ENCODE measurements around the gene PRSS57. TPM values are rescaled to one million over a fixed set of nuclear protein-coding genes. Genes with fewer than 3 reads are reported as not detected.
A peak's percentile ranks its signal among the peaks of the same experiment; 100 is the strongest.

PRSS57 gene
- total RNA-seq, 1 donor from 2014 or later, result not detected

GRCh38 chr19:739998-740715, 44.9 kb upstream of the PRSS57 start:
- no peaks in the 10 kb centered on the region for H3K9me3 Mint-ChIP-seq (ENCODE audit: unreplicated experiment)
- no peak overlapping the region for H3K4me3 Mint-ChIP-seq (ENCODE audit: unreplicated experiment)
- peaks cover 4% of the 10 kb centered on the region for H3K4me1 Mint-ChIP-seq (ENCODE audit: unreplicated experiment)
- TF ChIP-seq CTCF (IDR thresholded peaks at IDR 0.05), result no peak
- H3K36me3 Mint-ChIP-seq (ENCODE audit: unreplicated experiment), result peaks cover 22% of the 10 kb centered on the region
- H3K27me3 Mint-ChIP-seq (ENCODE audit: unreplicated experiment), result no peaks in the 10 kb centered on the region
- DNase-seq (ENCODE audit: extremely low spot score, unreplicated experiment), result no peak
- no peak overlapping the region for H3K27ac Mint-ChIP-seq (ENCODE audit: unreplicated experiment)

- Mint-ChIP-seq H3K27me3 (ENCODE audit: unreplicated experiment) (no peaks in the 10 kb centered on the region), H3K36me3 (ENCODE audit: unreplicated experiment) (peaks cover 28% of the 10 kb centered on the region), H3K4me3 (ENCODE audit: unreplicated experiment) (no peak overlapping the region), H3K4me1 (ENCODE audit: unreplicated experiment) (peaks cover 8% of the 10 kb centered on the region), H3K9me3 (ENCODE audit: unreplicated experiment) (no peaks in the 10 kb centered on the region), H3K27ac (ENCODE audit: unreplicated experiment) (no peak overlapping the region)
- DNase-seq (ENCODE audit: extremely low spot score, unreplicated experiment), result no peak
- TF ChIP-seq CTCF (IDR thresholded peaks at IDR 0.05), result no peak
Measured at GRCh38 chr19:738509-739128, 43.4 kb upstream of the PRSS57 start.

GRCh38 chr19:737591-738093, 42.4 kb upstream of the PRSS57 start:
- DNase-seq (ENCODE audit: extremely low spot score, unreplicated experiment), result no peak
- Mint-ChIP-seq H3K27ac (ENCODE audit: unreplicated experiment) (peak overlapping the region; percentile 47), H3K9me3 (ENCODE audit: unreplicated experiment) (no peaks in the 10 kb centered on the region), H3K4me1 (ENCODE audit: unreplicated experiment) (peaks cover 11% of the 10 kb centered on the region), H3K36me3 (ENCODE audit: unreplicated experiment) (peaks cover 25% of the 10 kb centered on the region), H3K27me3 (ENCODE audit: unreplicated experiment) (no peaks in the 10 kb centered on the region), H3K4me3 (ENCODE audit: unreplicated experiment) (no peak overlapping the region)
- peak; percentile 66 for TF ChIP-seq CTCF (IDR thresholded peaks at IDR 0.05)

GRCh38 chr19:736125-736524, 40.9 kb upstream of the PRSS57 start:
- no peaks in the 10 kb centered on the region for H3K9me3 Mint-ChIP-seq (ENCODE audit: unreplicated experiment)
- H3K36me3 Mint-ChIP-seq (ENCODE audit: unreplicated experiment), result peaks cover 24% of the 10 kb centered on the region
- peaks cover 11% of the 10 kb centered on the region for H3K4me1 Mint-ChIP-seq (ENCODE audit: unreplicated experiment)
- no peak for DNase-seq (ENCODE audit: extremely low spot score, unreplicated experiment)
- no peak for TF ChIP-seq CTCF (IDR thresholded peaks at IDR 0.05)
- H3K27me3 Mint-ChIP-seq (ENCODE audit: unreplicated experiment), result no peaks in the 10 kb centered on the region
- no peak overlapping the region for H3K4me3 Mint-ChIP-seq (ENCODE audit: unreplicated experiment)
- H3K27ac Mint-ChIP-seq (ENCODE audit: unreplicated experiment), result no peak overlapping the region

GRCh38 chr19:734716-735115, 39.5 kb upstream of the PRSS57 start:
- H3K27ac Mint-ChIP-seq (ENCODE audit: unreplicated experiment), result no peak overlapping the region
- no peaks in the 10 kb centered on the region for H3K9me3 Mint-ChIP-seq (ENCODE audit: unreplicated experiment)
- no peak overlapping the region for H3K4me3 Mint-ChIP-seq (ENCODE audit: unreplicated experiment)
- DNase-seq (ENCODE audit: extremely low spot score, unreplicated experiment), result no peak
- no peaks in the 10 kb centered on the region for H3K27me3 Mint-ChIP-seq (ENCODE audit: unreplicated experiment)
- H3K36me3 Mint-ChIP-seq (ENCODE audit: unreplicated experiment), result peaks cover 28% of the 10 kb centered on the region
- peaks cover 11% of the 10 kb centered on the region for H3K4me1 Mint-ChIP-seq (ENCODE audit: unreplicated experiment)
- TF ChIP-seq CTCF (IDR thresholded peaks at IDR 0.05), result no peak
